HK-2 (cell line): ENCODE data around the gene LAPTM5.

Experiments
- DNase-seq: peaks from one replicate; pipeline ENCODE4 v3.0.0-alpha.2; 2018; ENCODE audit not compliant: unreplicated experiment

Gene LAPTM5

GRCh38 chr1:30787266-30787665 lies 29.7 kb upstream of the LAPTM5 start:
- DNase-seq = no peak

- no peak for DNase-seq
Measured at GRCh38 chr1:30786264-30786991, 28.9 kb upstream of the LAPTM5 start.

GRCh38 chr1:30785714-30786113 lies 28.1 kb upstream of the LAPTM5 start:
- no peak for DNase-seq

- DNase-seq = no peak
Measured at GRCh38 chr1:30785181-30785580, 27.6 kb upstream of the LAPTM5 start.

- no peak for DNase-seq
Measured at GRCh38 chr1:30783256-30783915, 25.8 kb upstream of the LAPTM5 start.

- peak; percentile 72 for DNase-seq
Measured at GRCh38 chr1:30782361-30783255, 25.0 kb upstream of the LAPTM5 start.

DNA sequence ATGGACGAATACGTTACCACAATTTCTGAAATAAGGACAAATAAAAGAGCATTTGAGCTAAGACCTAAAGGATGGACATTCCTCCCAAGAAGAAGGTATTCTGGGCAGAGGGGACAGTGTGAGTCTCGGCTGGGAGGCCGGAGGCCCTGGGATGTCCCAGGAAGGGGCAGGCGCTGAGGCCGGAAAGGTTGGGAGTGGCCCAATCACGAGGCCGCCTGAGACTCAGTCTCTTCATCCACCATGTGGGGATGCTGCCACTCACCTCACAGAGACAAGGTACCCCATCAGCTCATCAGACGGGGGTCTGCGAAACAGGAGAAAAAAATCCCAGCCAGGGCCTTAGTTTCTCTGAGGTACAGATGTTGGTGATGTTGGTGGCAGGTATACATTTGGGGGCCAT lies 24.3 kb upstream of the LAPTM5 start:
- no peak for DNase-seq

DNA sequence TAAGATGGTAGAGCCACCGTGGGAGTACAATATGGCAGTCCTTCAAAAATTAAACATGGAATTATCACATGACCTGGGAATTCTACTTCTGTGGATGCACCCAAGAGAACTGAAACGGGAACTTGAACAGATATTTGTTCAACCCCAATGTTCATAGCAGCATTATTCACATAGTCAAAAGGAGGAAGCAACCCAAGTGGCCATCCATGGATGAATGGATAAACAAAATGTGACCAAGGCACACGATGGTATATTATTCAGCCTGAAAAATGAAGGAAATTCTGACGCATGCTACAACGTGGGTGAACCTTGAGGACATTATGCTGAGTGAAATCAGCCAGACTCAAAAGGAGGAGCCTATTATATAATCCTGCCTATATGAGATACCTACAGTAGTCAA lies 22.8 kb upstream of the LAPTM5 start:
- no peak for DNase-seq

DNA sequence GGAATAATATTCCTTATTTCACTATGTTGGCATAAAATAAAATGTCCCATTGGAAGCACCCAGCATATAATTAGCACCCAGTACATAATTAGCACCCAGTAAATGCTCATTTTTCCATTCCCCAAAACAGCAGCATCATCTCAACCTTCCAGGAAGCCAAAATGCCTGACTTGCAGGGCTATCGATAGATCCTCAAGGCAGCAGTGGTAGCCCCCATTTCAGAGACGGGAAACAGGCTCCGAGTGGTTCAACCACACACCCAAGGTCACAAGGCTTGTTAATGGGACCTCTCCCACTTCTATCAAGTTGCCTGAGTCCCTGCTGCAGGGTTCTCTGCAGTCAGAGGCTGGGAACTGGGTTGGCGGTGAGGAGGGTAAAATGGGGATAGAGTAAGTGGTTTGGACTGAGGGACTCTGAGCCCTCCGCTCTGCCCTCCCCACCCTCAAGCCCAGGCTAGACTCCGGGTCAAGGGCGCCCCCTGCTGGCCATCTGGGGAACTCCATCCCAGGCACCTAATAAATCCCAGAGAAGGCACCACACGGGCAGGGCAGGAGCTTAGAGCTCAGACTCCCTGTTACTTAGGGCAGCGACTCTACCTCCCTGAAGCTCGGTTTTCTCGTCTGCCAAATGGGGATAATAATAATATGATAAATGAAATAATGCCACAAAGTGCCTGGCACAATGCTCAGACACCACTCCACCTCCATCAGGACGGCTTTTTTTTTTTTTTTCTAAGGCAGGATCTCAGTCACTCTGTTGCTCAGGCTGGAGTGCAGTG lies 21.9 kb upstream of the LAPTM5 start:
- DNase-seq = peak; percentile 83

DNA sequence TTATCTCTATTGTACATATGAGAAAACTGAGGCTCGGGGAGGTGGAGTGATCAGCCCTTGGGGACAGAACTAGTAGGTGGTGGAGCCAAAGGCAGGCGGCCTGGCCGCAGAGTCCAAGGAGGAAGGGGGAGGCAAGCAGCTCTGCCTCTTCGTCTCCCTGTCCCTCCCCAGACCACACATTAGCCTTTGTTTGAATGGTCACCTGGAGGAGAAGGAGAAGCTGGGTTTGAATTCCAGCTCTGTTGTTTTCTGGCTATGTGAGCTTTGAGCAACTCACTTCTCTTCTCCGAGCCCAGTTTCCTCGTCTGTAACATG lies 21.4 kb upstream of the LAPTM5 start:
- no peak for DNase-seq

DNA sequence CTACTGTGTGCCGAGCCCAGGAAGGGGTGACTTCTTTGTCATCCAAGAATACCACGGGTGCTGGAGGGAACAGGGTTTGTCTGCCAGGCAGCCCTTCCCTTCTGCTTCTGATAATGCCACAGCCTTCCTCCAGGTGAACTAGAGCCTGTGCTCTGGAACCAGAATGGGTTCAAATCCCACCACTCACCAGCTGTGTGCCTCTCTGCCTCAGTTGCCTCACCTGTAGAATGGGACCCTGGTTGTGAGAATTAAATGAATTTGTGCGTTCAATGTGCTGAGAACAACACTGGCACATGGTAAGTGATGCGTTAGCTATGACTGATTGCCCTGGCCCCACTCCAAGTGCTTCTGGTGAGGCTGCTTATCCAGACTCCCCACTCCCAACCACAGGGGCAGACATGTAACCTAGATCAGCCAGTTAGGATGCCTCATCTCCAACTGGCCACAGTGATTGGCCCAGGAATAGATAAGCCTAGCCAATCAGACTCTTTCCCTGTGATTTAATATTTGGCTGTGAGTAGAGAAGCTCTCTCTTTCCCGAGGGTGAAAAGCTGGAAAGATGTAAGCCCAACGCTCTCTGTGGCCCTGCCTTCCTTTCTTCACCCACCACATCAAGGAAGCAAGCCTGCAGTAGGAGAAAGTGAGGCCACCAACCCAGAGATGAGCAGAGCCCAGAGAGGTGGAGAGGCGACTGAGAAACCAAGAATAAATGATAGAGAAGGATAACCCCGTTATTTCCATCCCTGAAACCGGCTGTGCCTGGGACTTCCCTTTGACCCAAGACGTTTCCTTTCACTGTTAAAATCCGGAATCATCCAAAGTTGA lies 20.8 kb upstream of the LAPTM5 start:
- peak; percentile 64 for DNase-seq

- DNase-seq = no peak
Measured at GRCh38 chr1:30777904-30778153, 20.3 kb upstream of the LAPTM5 start.

GRCh38 chr1:30777060-30777903 lies 19.7 kb upstream of the LAPTM5 start:
- DNase-seq = no peak

DNA sequence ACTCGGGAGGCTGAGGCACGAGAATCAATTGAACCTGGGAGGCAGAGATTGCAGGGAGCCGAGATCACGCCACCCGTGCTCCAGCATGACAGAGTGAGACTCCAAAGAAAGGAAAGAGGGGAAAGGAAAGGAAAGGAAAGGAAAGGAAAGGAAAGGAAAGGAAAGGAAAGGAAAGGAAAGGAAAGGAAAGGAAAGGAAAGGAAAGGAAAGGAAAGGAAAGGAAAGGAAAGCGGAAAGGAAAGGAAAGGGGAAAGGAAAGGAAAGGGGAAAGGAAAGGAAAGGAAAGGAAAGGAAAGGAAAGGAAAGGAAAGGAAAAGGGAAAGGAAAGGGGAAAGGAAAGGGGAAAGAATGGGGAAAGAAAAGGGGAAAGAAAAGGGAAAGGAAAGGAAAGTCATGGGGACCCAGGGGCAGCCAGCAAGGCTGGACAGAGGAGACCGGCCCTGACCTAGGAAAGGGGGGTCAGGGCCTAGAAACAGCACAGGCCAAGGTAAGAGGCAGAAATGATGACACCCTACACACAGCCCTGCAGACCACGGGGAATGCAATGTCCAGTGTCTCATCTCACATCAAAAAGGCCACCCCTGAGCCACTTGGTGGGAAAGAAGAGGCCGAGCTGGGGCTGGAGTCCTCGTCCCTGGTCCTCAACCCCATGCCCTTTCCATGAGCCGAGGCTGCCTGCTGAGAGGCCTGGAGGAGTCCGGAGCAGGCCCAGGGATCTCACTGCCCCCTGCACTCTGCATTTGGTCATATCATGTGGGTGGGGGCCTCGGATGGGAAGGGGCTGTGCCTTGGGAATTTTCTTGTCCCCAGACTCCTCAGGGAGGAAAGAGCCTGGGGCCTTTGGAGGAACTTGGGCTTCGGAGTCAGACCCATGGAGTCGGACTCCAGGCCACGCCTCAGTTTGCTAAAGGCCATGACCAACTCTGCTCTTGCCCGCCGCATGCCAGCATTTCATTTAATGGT lies 18.8 kb upstream of the LAPTM5 start:
- DNase-seq = no peak

- no peak for DNase-seq
Measured at GRCh38 chr1:30775433-30775975, 17.9 kb upstream of the LAPTM5 start.

DNA sequence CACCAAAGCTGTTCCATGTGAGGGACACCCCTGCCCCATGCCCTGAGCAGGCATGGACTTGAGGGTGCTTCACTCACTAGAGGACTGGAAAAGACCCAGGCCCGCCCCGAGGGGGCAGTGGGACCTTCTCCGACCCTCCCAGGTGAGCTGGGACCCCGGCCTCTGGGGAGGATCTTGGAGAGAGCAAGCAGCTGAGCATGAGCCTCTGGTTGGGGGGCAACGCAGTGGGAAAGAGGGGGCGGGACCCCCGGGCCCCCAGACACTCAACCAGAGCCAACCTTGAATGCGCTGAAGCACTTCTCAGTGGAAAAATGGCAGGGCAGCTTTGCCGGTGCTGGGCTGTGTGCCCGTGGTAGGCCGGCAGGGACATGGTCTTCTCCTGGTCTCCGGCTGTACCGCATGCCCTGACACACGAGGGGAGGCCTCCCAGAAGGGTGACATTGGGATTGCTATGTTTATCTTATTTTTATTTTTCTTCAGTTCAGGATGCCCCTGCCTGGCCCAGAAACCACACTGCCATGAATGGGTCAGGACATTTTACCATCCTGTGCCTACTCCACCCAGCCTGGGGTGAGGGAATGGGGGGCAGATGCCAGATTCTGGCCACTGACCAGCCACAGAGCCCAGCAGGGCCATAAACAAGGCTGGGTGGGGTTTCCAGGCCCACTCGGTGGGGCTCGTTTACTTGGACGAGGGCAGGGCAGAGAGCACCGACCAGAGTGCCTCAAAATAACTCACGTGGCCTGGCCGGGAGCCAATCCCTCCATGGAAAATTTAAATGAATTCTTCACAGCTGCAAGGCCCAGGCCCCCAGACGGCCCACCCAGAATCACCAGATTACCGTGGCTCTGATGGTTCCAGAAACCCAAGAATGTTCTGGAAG lies 17.2 kb upstream of the LAPTM5 start:
- no peak for DNase-seq

- no peak for DNase-seq
Measured at GRCh38 chr1:30773722-30774358, 16.3 kb upstream of the LAPTM5 start.
